Prostate gland (tissue), 2 donors: ENCODE measurements around the gene OTUB1. TPM values are rescaled to one million over a fixed set of nuclear protein-coding genes. Genes with fewer than 3 reads are reported as not detected.
A peak's percentile ranks its signal among the peaks of the same experiment; 100 is the strongest.

Source experiments
- DNase-seq: peaks from one replicate; pipeline ENCODE4 v3.0.0-alpha.2; 2019; ENCODE audit warnings: low spot score
- H3K27ac ChIP-seq, 2 donors: fragments of 200-600 bp; sonication (generic); 2 replicates each; pipeline ENCODE4 v1.5.1; 2017 to 2019
- H3K27me3 ChIP-seq: fragments of 200-600 bp; sonication (generic); replicated peaks from 2 replicates; pipeline ENCODE4 v1.5.1; 2019; ENCODE audit not compliant: insufficient read depth
- H3K36me3 ChIP-seq, 2 donors: fragments of 200-600 bp; sonication (generic); 1 replicate in 1 of 2; 2 replicates in 1 of 2; pipeline versions ENCODE4 v1.5.1 to v1.8.1; 2017 to 2019
- H3K4me1 ChIP-seq: fragments of 200-600 bp; sonication (generic); replicated peaks from 2 replicates; pipeline ENCODE4 v1.5.1; 2019
- H3K4me3 ChIP-seq, 2 donors: fragments of 200-600 bp; sonication (generic); 2 replicates each; pipeline ENCODE4 v1.5.1; 2017 to 2019
- H3K9me3 ChIP-seq: fragments of 200-600 bp; sonication (generic); 2 replicates; pipeline ENCODE4 v1.5.1; 2017
- POLR2A ChIP-seq: fragments of 450-650 bp; IDR thresholded peaks from one replicate; pipeline ENCODE4 v1.6.1; 2016; ENCODE audit warnings: antibody characterized with exemption, mild to moderate bottlenecking
- POLR2AphosphoS5 ChIP-seq: sonication (generic); formaldehyde crosslinking; IDR thresholded peaks from one replicate; pipeline ENCODE4 v1.6.1; 2017; ENCODE audit warnings: antibody characterized with exemption
- WGBS: methylation state at CpG from one replicate; pipeline ENCODE4 v1.1.5; 2018; 5-methylcytosine and 5-hydroxymethylcytosine counted together
- intact Hi-C: fragments of 100-400 bp; cut with DNase I; formaldehyde crosslinking; loops from one replicate; pipeline ENCODE4 v1.14.2; 2022
- total RNA-seq, 2 donors: library from RNA; depleted of rRNA; stranded (reverse); fragments of >200 nt; gene quantifications; one replicate each; pipeline ENCODE4 v1.1.0, GENCODE V29; 2016
- TF ChIP-seq, protein P1 (sequence below), 4 experiments: fragments of 200-600 bp in 2 of 4; fragments of 450-650 bp in 2 of 4; sonication (generic) in 2 of 4; IDR thresholded peaks; 1 replicate in 3 of 4; 2 replicates in 1 of 4; pipeline ENCODE4 v1.5.1; 2016 to 2019; ENCODE audit warnings: antibody characterized with exemption in 4 of 4, mild to moderate bottlenecking in 2 of 4, moderate library complexity in 2 of 4

OTUB1 gene
- total RNA-seq, 2 donors from 2014 or later: 79.6 to 118 TPM

DNA sequence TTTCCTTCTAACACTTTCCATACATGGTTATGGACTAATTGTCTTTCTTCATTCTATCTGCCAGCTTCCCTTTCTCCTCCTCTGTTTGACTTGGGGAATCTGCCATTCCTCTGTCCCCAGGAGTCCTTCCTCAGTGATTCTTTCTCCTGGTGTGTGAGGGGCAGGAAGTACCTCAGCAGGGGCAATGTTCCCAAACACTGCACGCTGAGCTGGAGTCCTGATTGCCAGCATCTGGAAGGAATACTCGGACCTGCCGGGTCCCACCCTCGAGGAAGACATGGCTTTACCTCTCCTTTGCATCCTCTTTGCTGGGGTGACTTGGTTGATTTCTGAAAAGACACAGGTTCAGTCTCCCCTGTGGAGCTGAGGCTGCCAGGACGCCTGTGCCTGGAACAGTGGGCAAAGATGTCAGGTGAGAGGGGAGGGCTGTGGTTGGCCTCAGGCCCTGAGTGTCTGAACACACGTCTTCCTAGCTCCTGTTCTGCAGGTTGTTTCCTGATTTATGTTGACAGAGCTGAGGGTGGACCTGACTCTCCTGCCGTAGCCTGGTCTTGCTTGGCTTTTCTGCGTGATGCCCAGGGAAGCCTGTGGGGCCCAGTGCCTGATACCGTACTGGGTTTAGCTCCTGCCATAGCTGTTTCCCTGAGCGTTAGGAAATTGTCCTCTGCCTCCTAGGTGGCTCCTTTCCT is 7.5 kb upstream of the OTUB1 start:
- no peak overlapping the region for H3K4me3 ChIP-seq
- intact Hi-C loops: no loop called here
- H3K36me3 ChIP-seq: no peaks in the 10 kb centered on the region
- peaks cover 18% of the 10 kb centered on the region for H3K4me1 ChIP-seq
- peak overlapping the region; percentile 58 to 66 for H3K27ac ChIP-seq
- peak; percentile 48 for TF ChIP-seq POLR2AphosphoS5
- TF ChIP-seq, protein P1, sequence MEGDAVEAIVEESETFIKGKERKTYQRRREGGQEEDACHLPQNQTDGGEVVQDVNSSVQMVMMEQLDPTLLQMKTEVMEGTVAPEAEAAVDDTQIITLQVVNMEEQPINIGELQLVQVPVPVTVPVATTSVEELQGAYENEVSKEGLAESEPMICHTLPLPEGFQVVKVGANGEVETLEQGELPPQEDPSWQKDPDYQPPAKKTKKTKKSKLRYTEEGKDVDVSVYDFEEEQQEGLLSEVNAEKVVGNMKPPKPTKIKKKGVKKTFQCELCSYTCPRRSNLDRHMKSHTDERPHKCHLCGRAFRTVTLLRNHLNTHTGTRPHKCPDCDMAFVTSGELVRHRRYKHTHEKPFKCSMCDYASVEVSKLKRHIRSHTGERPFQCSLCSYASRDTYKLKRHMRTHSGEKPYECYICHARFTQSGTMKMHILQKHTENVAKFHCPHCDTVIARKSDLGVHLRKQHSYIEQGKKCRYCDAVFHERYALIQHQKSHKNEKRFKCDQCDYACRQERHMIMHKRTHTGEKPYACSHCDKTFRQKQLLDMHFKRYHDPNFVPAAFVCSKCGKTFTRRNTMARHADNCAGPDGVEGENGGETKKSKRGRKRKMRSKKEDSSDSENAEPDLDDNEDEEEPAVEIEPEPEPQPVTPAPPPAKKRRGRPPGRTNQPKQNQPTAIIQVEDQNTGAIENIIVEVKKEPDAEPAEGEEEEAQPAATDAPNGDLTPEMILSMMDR (IDR thresholded peaks at IDR 0.05): no peak
- no peak for TF ChIP-seq POLR2A
- H3K9me3 ChIP-seq: no peaks in the 10 kb centered on the region
- 40% methylated on average over 10 of the region's 10 CpGs for WGBS
- H3K27me3 ChIP-seq: no peaks in the 10 kb centered on the region
- DNase-seq: peak; percentile 36

DNA sequence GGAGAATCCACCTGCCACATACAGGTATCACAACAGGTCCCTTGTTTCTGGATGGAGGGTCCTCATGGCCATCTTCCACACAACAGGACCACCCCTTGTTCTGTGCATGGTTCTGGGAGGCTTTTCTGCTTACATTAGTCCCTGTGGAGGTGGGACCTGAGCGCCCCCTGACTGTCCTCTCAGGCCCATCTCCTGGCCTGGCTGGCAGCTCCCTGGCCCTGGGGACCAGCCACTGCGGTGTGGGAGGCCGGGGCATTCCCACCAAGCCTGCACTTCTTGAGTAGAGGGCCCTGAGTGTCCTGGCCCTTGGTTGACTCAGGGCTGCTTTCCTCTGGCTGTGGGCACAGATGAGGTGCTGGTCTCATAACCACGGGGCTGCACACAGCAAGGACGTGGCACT is 6.8 kb upstream of the OTUB1 start:
- peaks cover 18% of the 10 kb centered on the region for H3K4me1 ChIP-seq
- no peak for TF ChIP-seq POLR2A
- TF ChIP-seq, protein P1 (IDR thresholded peaks at IDR 0.05): no peak
- no peak for TF ChIP-seq POLR2AphosphoS5
- no peak for DNase-seq
- 82% methylated on average over 5 of the region's 5 CpGs for WGBS
- no peak overlapping the region for H3K4me3 ChIP-seq
- H3K9me3 ChIP-seq: no peaks in the 10 kb centered on the region
- H3K27ac ChIP-seq: peak overlapping the region; percentile 58 to 66
- no peaks in the 10 kb centered on the region for H3K27me3 ChIP-seq
- H3K36me3 ChIP-seq: no peaks in the 10 kb centered on the region
- intact Hi-C loops: no loop called here

DNA sequence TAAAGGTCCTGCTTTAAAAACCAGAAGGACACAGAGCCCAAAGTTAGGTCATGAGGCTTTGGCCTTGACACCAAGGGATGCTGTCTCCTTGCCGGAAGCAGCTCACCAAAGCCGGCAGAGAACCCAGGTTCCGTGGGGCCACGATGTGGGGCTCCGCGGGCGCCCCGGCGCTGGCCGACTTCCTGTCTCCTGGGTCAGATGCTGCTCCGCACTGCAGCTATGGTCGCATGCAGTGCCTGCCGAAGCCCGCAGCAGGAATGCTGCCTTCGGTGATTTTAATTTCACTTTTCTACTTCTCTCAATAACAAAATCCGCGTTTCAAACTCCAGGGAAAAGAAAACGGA is 454 bp upstream of the OTUB1 start:
- TF ChIP-seq, protein P1 (IDR thresholded peaks at IDR 0.05): peak in 1 of 4 experiments; percentile 3
- no peak for TF ChIP-seq POLR2A
- DNase-seq: no peak
- intact Hi-C loops: no loop called here
- peaks cover 7% of the 10 kb centered on the region for H3K4me1 ChIP-seq
- WGBS: 1% methylated on average over 18 of the region's 18 CpGs
- peak overlapping the region; percentile 76 to 94 for H3K4me3 ChIP-seq
- no peaks in the 10 kb centered on the region for H3K27me3 ChIP-seq
- H3K9me3 ChIP-seq: no peaks in the 10 kb centered on the region
- H3K27ac ChIP-seq: peak overlapping the region; percentile 75 to 78
- H3K36me3 ChIP-seq: no peaks in the 10 kb centered on the region

DNA sequence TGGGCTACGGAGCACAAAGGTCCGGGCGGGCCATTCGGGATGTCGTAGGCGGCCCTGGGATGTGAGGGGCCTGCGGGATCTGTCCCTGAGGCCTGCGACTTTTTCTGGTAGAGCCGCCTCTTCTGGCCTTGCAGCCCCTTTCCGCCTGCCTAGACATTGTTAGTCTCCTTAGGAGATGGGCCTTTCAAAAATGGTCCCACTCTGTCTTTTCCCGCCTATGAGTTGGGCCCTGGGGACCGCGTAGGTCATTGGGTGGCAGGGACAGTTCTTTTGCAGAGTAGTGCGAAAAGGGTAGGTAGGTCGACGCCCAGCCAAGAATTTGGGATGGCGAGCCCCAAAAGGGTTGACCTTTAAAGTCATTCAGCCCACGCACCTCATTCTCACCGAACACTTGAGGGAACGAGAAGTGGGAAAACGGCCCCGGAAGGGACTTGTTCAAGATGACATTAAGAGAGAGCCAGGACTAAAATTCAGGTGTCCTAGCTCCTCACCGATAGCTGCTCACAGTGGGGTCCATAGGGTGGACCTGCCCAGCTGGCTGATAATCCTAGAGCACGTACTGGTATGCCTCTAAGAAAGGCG is 785 bp downstream of the OTUB1 start:
- H3K27ac ChIP-seq: peak overlapping the region; percentile 75 to 78
- intact Hi-C loops: no loop called here
- WGBS: 23% methylated on average over 25 of the region's 25 CpGs

DNA sequence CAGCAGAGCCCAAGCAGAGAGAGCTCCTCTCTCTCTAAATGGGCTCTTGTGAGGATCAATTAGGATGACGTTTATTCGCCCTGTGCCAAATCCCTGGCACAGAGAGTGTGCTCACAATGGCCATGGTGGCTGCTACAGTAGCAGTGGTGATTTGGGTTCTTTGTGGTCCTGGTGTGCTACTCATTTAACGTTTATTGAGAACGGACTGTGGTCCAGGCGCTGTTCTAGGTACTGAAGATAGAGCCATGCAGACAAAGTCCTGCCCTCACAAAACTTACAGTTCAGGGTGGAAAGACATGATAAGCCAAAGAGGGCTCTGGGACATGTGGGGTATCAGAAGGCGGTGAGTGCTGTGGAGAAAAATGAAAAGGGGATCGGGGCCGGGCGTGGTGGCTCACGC is 5.3 kb downstream of the OTUB1 start:
- Histone ChIP-seq H3K36me3 (peaks cover under 1 to 9% of the 10 kb centered on the region in 2 donors), H3K4me1 (peaks cover 7% of the 10 kb centered on the region), H3K27me3 (no peaks in the 10 kb centered on the region), H3K27ac (no peak overlapping the region), H3K4me3 (no peak overlapping the region), H3K9me3 (no peaks in the 10 kb centered on the region)
- intact Hi-C loops: no loop called here
- 89% methylated on average over 10 of the region's 10 CpGs for WGBS
- TF ChIP-seq POLR2A (no peak), POLR2AphosphoS5 (no peak)
- TF ChIP-seq, protein P1 (IDR thresholded peaks at IDR 0.05): no peak
- no peak for DNase-seq

More for the DNA sequence above, 785 bp downstream of the OTUB1 start:
- TF ChIP-seq POLR2A (no peak), POLR2AphosphoS5 (no peak)
- no peak for DNase-seq
- Histone ChIP-seq H3K4me1 (peaks cover 7% of the 10 kb centered on the region), H3K9me3 (no peaks in the 10 kb centered on the region), H3K27me3 (no peaks in the 10 kb centered on the region), H3K36me3 (peaks cover 0 to 4% of the 10 kb centered on the region in 2 donors), H3K4me3 (peak overlapping the region; percentile 76 to 94)
